Measurements from ENCODE around the gene SLC44A1.

- TF ChIP-seq CTCF (IDR thresholded peaks at IDR 0.05; ENCODE audit: low read depth, low read length) (no peak), POLR2A (IDR thresholded peaks at IDR 0.05; ENCODE audit: extremely low read depth, insufficient read length) (no peak)
Measured at GRCh38 chr9:105413525-105413924, 169.1 kb downstream of the SLC44A1 start.

Data from NB4 (cell line).